Endodermal cell (in vitro differentiated cells): ENCODE results near the gene HOMER2. TPM values are rescaled to one million over a fixed set of nuclear protein-coding genes. Genes with fewer than 3 reads are reported as not detected.

Experiments used
- DNase-seq: peaks from one replicate; pipeline ENCODE4 v3.0.0-alpha.2; 2017
- H3K27ac ChIP-seq: 2 replicates; pipeline ENCODE4 v1.5.1; 2013; ENCODE audit warnings: mild to moderate bottlenecking, low read depth, low read length, moderate library complexity
- H3K27me3 ChIP-seq: 2 replicates; pipeline ENCODE4 v1.6.1; 2013; ENCODE audit warnings: mild to moderate bottlenecking, low read length, moderate library complexity; ENCODE audit not compliant: insufficient read depth, control insufficient read depth, poor library complexity, severe bottlenecking
- H3K36me3 ChIP-seq: 2 replicates; pipeline ENCODE4 v1.7.0; 2013; ENCODE audit warnings: mild to moderate bottlenecking, low read length, moderate library complexity; ENCODE audit not compliant: control insufficient read depth, insufficient read depth
- H3K4me1 ChIP-seq: one replicate; pipeline ENCODE4 v1.7.0; 2013; ENCODE audit warnings: low read length; ENCODE audit not compliant: control insufficient read depth, insufficient read depth
- H3K4me3 ChIP-seq: 2 replicates; pipeline ENCODE4 v1.5.1; 2013; ENCODE audit warnings: mild to moderate bottlenecking, low read length, moderate library complexity
- H3K9ac ChIP-seq: 2 replicates; pipeline ENCODE4 v1.6.1; 2013; ENCODE audit warnings: mild to moderate bottlenecking, low read length, moderate library complexity; ENCODE audit not compliant: poor library complexity, severe bottlenecking; ENCODE audit errors: extremely low read depth
- H3K9me3 ChIP-seq: 2 replicates; pipeline ENCODE4 v1.6.1; 2013; ENCODE audit warnings: mild to moderate bottlenecking, low read length, moderate library complexity; ENCODE audit not compliant: control insufficient read depth
- H3K27ac Mint-ChIP-seq: 2 replicates; pipeline ENCODE4 v1.8.0; 2020; ENCODE audit warnings: mixed read lengths
- H3K27me3 Mint-ChIP-seq: 2 replicates; pipeline ENCODE4 v1.8.0; 2021; ENCODE audit warnings: mild to moderate bottlenecking, mixed read lengths; ENCODE audit not compliant: insufficient read depth
- H3K36me3 Mint-ChIP-seq: 2 replicates; pipeline ENCODE4 v1.8.0; 2020; ENCODE audit warnings: low read depth, mixed read lengths
- H3K4me1 Mint-ChIP-seq: 2 replicates; pipeline ENCODE4 v1.8.0; 2020; ENCODE audit warnings: mixed read lengths
- H3K4me3 Mint-ChIP-seq: 2 replicates; pipeline ENCODE4 v1.8.0; 2020; ENCODE audit warnings: mild to moderate bottlenecking, moderate library complexity, mixed read lengths
- H3K9me3 Mint-ChIP-seq: 2 replicates; pipeline ENCODE4 v1.8.0; 2020; ENCODE audit warnings: mild to moderate bottlenecking, mixed read lengths
- CTCF ChIP-seq: fragments of 200-600 bp; sonication (generic); conservative IDR thresholded peaks from 2 replicates; pipeline ENCODE4 v1.5.0; 2021; ENCODE audit warnings: antibody characterized with exemption, mild to moderate bottlenecking
- WGBS, 2 experiments: methylation state at CpG; one replicate each; pipeline versions ENCODE4 v1.1.5 to v1.1.7; 2013; ENCODE audit warnings: missing lambda C conversion rate in 2 of 2, mixed read lengths in 1 of 2; ENCODE audit not compliant: insufficient coverage in 1 of 2, insufficient read length in 1 of 2; 5-methylcytosine and 5-hydroxymethylcytosine counted together
- total RNA-seq, 2 donors: library from RNA; stranded (reverse); fragmentation: NEBNext Ultra II Directional in 1 of 2; extraction: Animal tissue kit (Norgen Biotek cat#: 25700) in 1 of 2; gene quantifications; 2 replicates in 1 of 2; 3 replicates in 1 of 2; pipeline ENCODE4 v1.2.1, GENCODE V29; 2021

HOMER2 gene
- total RNA-seq, 2 donors from 2014 or later = 31.8 to 32.7 TPM

- Histone ChIP-seq H3K9me3 (no peaks in the 10 kb centered on the region), H3K9ac (no peak overlapping the region), H3K27ac (no peak overlapping the region), H3K27me3 (no peaks in the 10 kb centered on the region), H3K36me3 (no peaks in the 10 kb centered on the region), H3K4me3 (no peak overlapping the region), H3K4me1 (no peaks in the 10 kb centered on the region)
- DNase-seq = no peak
- 90 to 91% methylated on average over 5 to 6 of the region's 6 CpGs for WGBS, 2 experiments
- Mint-ChIP-seq H3K9me3 (no peaks in the 10 kb centered on the region), H3K4me3 (no peak overlapping the region), H3K27ac (no peak overlapping the region), H3K36me3 (no peaks in the 10 kb centered on the region), H3K27me3 (peaks cover 6% of the 10 kb centered on the region), H3K4me1 (peaks cover 6% of the 10 kb centered on the region)
- TF ChIP-seq CTCF = no peak
These were observed 18.9 kb downstream of the HOMER2 start for GRCh38 chr15:82933576-82933975.

GRCh38 chr15:82931221-82931620 is 21.3 kb downstream of the HOMER2 start:
- no peak for TF ChIP-seq CTCF
- Histone ChIP-seq H3K9ac (no peak overlapping the region), H3K27ac (no peak overlapping the region), H3K4me3 (no peak overlapping the region), H3K27me3 (no peaks in the 10 kb centered on the region), H3K9me3 (no peaks in the 10 kb centered on the region), H3K36me3 (no peaks in the 10 kb centered on the region), H3K4me1 (no peaks in the 10 kb centered on the region)
- H3K9me3 Mint-ChIP-seq = no peaks in the 10 kb centered on the region
- H3K36me3 Mint-ChIP-seq = no peaks in the 10 kb centered on the region
- 90% methylated on average over 1 of the region's 3 CpGs; no CpG with 5 or more reads in 1 of the 2 experiments for WGBS, 2 experiments
- H3K27ac Mint-ChIP-seq = peak overlapping the region; percentile 65
- peaks cover 2% of the 10 kb centered on the region for H3K27me3 Mint-ChIP-seq
- DNase-seq = no peak
- H3K4me1 Mint-ChIP-seq = peaks cover 8% of the 10 kb centered on the region
- no peak overlapping the region for H3K4me3 Mint-ChIP-seq

- 88 to 100% methylated on average over 1 to 2 of the region's 2 CpGs for WGBS, 2 experiments
- H3K27me3 Mint-ChIP-seq = peaks cover 2% of the 10 kb centered on the region
- H3K27ac Mint-ChIP-seq = no peak overlapping the region
- no peaks in the 10 kb centered on the region for H3K36me3 ChIP-seq
- H3K9me3 Mint-ChIP-seq = no peaks in the 10 kb centered on the region
- no peaks in the 10 kb centered on the region for H3K36me3 Mint-ChIP-seq
- H3K9me3 ChIP-seq = no peaks in the 10 kb centered on the region
- no peaks in the 10 kb centered on the region for H3K27me3 ChIP-seq
- peaks cover 8% of the 10 kb centered on the region for H3K4me1 Mint-ChIP-seq
- H3K4me1 ChIP-seq = no peaks in the 10 kb centered on the region
- no peak overlapping the region for H3K4me3 Mint-ChIP-seq
- no peak overlapping the region for H3K9ac ChIP-seq
- H3K4me3 ChIP-seq = no peak overlapping the region
- TF ChIP-seq CTCF = no peak
- no peak for DNase-seq
- H3K27ac ChIP-seq = no peak overlapping the region
These were observed 22.1 kb downstream of the HOMER2 start for GRCh38 chr15:82930461-82930860.
